H9 (cell line): ENCODE measurements around the gene NEK6. TPM values are rescaled to one million over a fixed set of nuclear protein-coding genes. Genes with fewer than 3 reads are reported as not detected.

ENCODE experiments used
- DNase-seq: peaks from one replicate; pipeline ENCODE4 v3.0.0-alpha.2; 2017
- H2AFZ ChIP-seq: one replicate; pipeline ENCODE4 v1.6.1; 2013; ENCODE audit warnings: mild to moderate bottlenecking, low read length, control low read depth, moderate library complexity
- H2AK5ac ChIP-seq: 2 replicates; pipeline ENCODE4 v1.6.1; 2013; ENCODE audit warnings: low read length, control low read depth, mixed read lengths; ENCODE audit not compliant: insufficient read length
- H2BK120ac ChIP-seq: one replicate; pipeline ENCODE4 v1.6.1; 2013; ENCODE audit warnings: low read depth, mild to moderate bottlenecking, low read length, control low read depth, inconsistent platforms; ENCODE audit not compliant: poor library complexity, severe bottlenecking
- H2BK12ac ChIP-seq: 2 replicates; pipeline ENCODE4 v1.6.1; 2013; ENCODE audit warnings: low read length, control low read depth, mixed read lengths, low read depth; ENCODE audit not compliant: insufficient read length
- H2BK15ac ChIP-seq: 2 replicates; pipeline ENCODE4 v1.6.1; 2013; ENCODE audit warnings: low read depth, low read length, control low read depth
- H2BK20ac ChIP-seq: one replicate; pipeline ENCODE4 v1.6.1; 2013; ENCODE audit warnings: low read depth, mild to moderate bottlenecking, low read length, control low read depth, inconsistent platforms; ENCODE audit not compliant: poor library complexity, severe bottlenecking
- H2BK5ac ChIP-seq: 2 replicates; pipeline ENCODE4 v1.6.1; 2013; ENCODE audit warnings: low read length, control low read depth, mixed read lengths; ENCODE audit not compliant: insufficient read length
- H3K14ac ChIP-seq: 2 replicates; pipeline ENCODE4 v1.6.1; 2013; ENCODE audit warnings: low read length, control low read depth; ENCODE audit not compliant: insufficient read depth
- H3K18ac ChIP-seq: 2 replicates; pipeline ENCODE4 v1.6.1; 2013; ENCODE audit warnings: low read depth, mild to moderate bottlenecking, mixed read lengths, low read length, control low read depth; ENCODE audit not compliant: insufficient read length
- H3K23ac ChIP-seq: 2 replicates; pipeline ENCODE4 v1.6.1; 2013; ENCODE audit warnings: low read length, control low read depth, mixed read lengths, low read depth; ENCODE audit not compliant: insufficient read length
- H3K23me2 ChIP-seq: 2 replicates; pipeline ENCODE4 v1.6.1; 2013; ENCODE audit warnings: low read depth, mild to moderate bottlenecking, mixed read lengths, low read length, control low read depth; ENCODE audit not compliant: insufficient read length, poor library complexity, severe bottlenecking
- H3K27ac ChIP-seq: 2 replicates; pipeline ENCODE4 v1.5.1; 2013; ENCODE audit warnings: low read length, control low read depth, mixed read lengths, low read depth; ENCODE audit not compliant: insufficient read length
- H3K27me3 ChIP-seq: 2 replicates; pipeline ENCODE4 v1.6.1; 2013; ENCODE audit warnings: low read length, control low read depth, inconsistent platforms; ENCODE audit not compliant: insufficient read depth
- H3K4ac ChIP-seq: 2 replicates; pipeline ENCODE4 v1.6.1; 2013; ENCODE audit warnings: low read depth, mild to moderate bottlenecking, control low read depth, inconsistent platforms, low read length, moderate library complexity
- H3K4me1 ChIP-seq: 2 replicates; pipeline ENCODE4 v1.6.1; 2013; ENCODE audit warnings: low read length, control low read depth, inconsistent platforms; ENCODE audit not compliant: insufficient read depth
- H3K4me2 ChIP-seq: 2 replicates; pipeline ENCODE4 v1.6.1; 2013; ENCODE audit warnings: low read length, control low read depth, mixed read lengths; ENCODE audit not compliant: insufficient read length, insufficient read depth
- H3K56ac ChIP-seq: 2 replicates; pipeline ENCODE4 v1.6.1; 2013; ENCODE audit warnings: low read depth, mild to moderate bottlenecking, mixed read lengths, low read length, control low read depth; ENCODE audit not compliant: insufficient read length
- H3K79me1 ChIP-seq: 2 replicates; pipeline ENCODE4 v1.6.1; 2013; ENCODE audit warnings: low read depth, mild to moderate bottlenecking, moderate library complexity, low read length, control low read depth, inconsistent platforms; ENCODE audit not compliant: insufficient read depth, poor library complexity, severe bottlenecking
- H3K79me2 ChIP-seq: 2 replicates; pipeline ENCODE4 v1.6.1; 2013; ENCODE audit warnings: low read length, control low read depth, inconsistent platforms; ENCODE audit not compliant: insufficient read depth
- H3K9ac ChIP-seq: 2 replicates; pipeline ENCODE4 v1.6.1; 2013; ENCODE audit warnings: low read length, control low read depth, mixed read lengths; ENCODE audit not compliant: insufficient read length; ENCODE audit errors: extremely low read depth
- H3K9me3 ChIP-seq: one replicate; pipeline ENCODE4 v1.6.1; 2013; ENCODE audit warnings: low read depth, low read length, inconsistent platforms; ENCODE audit not compliant: control insufficient read depth
- H3T11ph ChIP-seq: one replicate; pipeline ENCODE4 v1.6.1; 2013; ENCODE audit warnings: mild to moderate bottlenecking, low read length, control low read depth, inconsistent platforms
- H4K20me1 ChIP-seq: one replicate; pipeline ENCODE4 v1.6.1; 2013; ENCODE audit not compliant: control insufficient read depth, insufficient read length, insufficient read depth
- H4K5ac ChIP-seq: 2 replicates; pipeline ENCODE4 v1.6.1; 2013; ENCODE audit warnings: low read depth, mild to moderate bottlenecking, mixed read lengths, low read length, control low read depth; ENCODE audit not compliant: insufficient read length
- H4K8ac ChIP-seq: replicated peaks from 2 replicates; pipeline ENCODE4 v1.6.1; 2013; ENCODE audit warnings: low read length, control low read depth, mixed read lengths, low read depth; ENCODE audit not compliant: insufficient read length
- H4K91ac ChIP-seq: 2 replicates; pipeline ENCODE4 v1.6.1; 2013; ENCODE audit warnings: low read depth, mild to moderate bottlenecking, moderate library complexity, mixed read lengths, low read length, control low read depth; ENCODE audit not compliant: insufficient read length
- H3K27ac Mint-ChIP-seq, 3 experiments: 2 replicates in 2 of 3; 3 replicates in 1 of 3; pipeline ENCODE4 v1.8.0; 2020 to 2021; ENCODE audit warnings: mixed read lengths in 3 of 3, mild to moderate bottlenecking in 1 of 3, moderate library complexity in 1 of 3
- H3K27me3 Mint-ChIP-seq: 2 replicates; pipeline ENCODE4 v1.8.0; 2021; ENCODE audit warnings: low read depth, mild to moderate bottlenecking, moderate library complexity, mixed read lengths
- H3K36me3 Mint-ChIP-seq, 3 experiments: 2 replicates in 2 of 3; 3 replicates in 1 of 3; pipeline ENCODE4 v1.8.0; 2020 to 2021; ENCODE audit warnings: low read depth in 3 of 3, mixed read lengths in 3 of 3; ENCODE audit not compliant: insufficient read depth in 1 of 3
- H3K4me1 Mint-ChIP-seq, 2 experiments: 2 replicates each; pipeline ENCODE4 v1.8.0; 2020; ENCODE audit warnings: mixed read lengths in 2 of 2
- H3K4me3 Mint-ChIP-seq, 2 experiments: 2 replicates in 1 of 2; 3 replicates in 1 of 2; pipeline ENCODE4 v1.8.0; 2020 to 2021; ENCODE audit warnings: mild to moderate bottlenecking in 2 of 2, mixed read lengths in 2 of 2, moderate library complexity in 1 of 2
- H3K9me3 Mint-ChIP-seq, 2 experiments: 2 replicates in 1 of 2; 3 replicates in 1 of 2; pipeline ENCODE4 v1.8.0; 2020; ENCODE audit warnings: mild to moderate bottlenecking in 2 of 2, mixed read lengths in 2 of 2, moderate library complexity in 1 of 2
- WGBS: extraction: QIAGEN DNeasy Blood & Tissue Kit; methylation state at CpG from one replicate; pipeline ENCODE4 v1.1.7; 2013; ENCODE audit warnings: missing lambda C conversion rate, low lambda C conversion rate, mixed read lengths; ENCODE audit not compliant: insufficient read length; ENCODE audit errors: extremely low coverage; 5-methylcytosine and 5-hydroxymethylcytosine counted together
- total RNA-seq: library from RNA; stranded (reverse); gene quantifications from 2 replicates; pipeline ENCODE4 v1.2.1, GENCODE V29; 2021
- TF ChIP-seq, protein P1 (sequence below): fragments of 200-600 bp; sonication (generic); conservative IDR thresholded peaks from 3 replicates; pipeline ENCODE4 v1.8.0; 2021; ENCODE audit warnings: antibody characterized with exemption, mild to moderate bottlenecking

Gene NEK6
- total RNA-seq, 1 experiment from 2014 or later: 14.3 TPM

DNA sequence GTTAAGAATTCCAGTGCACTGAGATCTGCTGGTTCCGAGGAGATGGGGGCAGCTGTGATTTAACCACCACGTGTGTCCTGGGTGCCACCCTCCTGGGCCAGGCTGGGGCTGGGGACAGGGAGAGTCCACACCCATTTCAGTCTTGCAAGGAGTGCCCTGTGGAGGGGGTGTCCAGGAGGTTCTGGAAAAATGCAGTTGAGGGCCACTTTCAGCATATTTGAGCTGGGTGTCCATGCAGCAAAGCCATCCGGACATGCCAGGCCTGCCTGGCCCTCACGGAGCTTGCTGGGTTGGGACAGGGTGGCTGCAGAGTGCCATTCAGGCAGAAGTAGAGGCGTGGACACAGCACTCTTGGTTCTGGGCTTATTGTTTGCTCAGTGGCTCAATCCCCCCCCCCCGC is 68.1 kb downstream of the NEK6 start:
- no peaks in the 10 kb centered on the region for H3K23me2 ChIP-seq

More for the DNA sequence above, 68.1 kb downstream of the NEK6 start:
- no peaks in the 10 kb centered on the region for H3K79me2 ChIP-seq
- H3K18ac ChIP-seq: no peak overlapping the region
- no peak overlapping the region for H2BK15ac ChIP-seq
- H3K36me3 Mint-ChIP-seq: peaks cover 0 to 4% (median 0%) of the 10 kb centered on the region in 3 experiments; a peak in 1 of 7 replicates
- H2BK120ac ChIP-seq: no peak overlapping the region
- H3T11ph ChIP-seq: no peak overlapping the region
- no peak overlapping the region for H3K23ac ChIP-seq
- H3K9me3 ChIP-seq: no peaks in the 10 kb centered on the region
- no peaks in the 10 kb centered on the region for H3K4me1 Mint-ChIP-seq
- H3K4me2 ChIP-seq: no peak overlapping the region
- WGBS: no CpG with 5 or more reads among the region's 6 CpGs
- H4K5ac ChIP-seq: no peak overlapping the region
- TF ChIP-seq, protein P1, sequence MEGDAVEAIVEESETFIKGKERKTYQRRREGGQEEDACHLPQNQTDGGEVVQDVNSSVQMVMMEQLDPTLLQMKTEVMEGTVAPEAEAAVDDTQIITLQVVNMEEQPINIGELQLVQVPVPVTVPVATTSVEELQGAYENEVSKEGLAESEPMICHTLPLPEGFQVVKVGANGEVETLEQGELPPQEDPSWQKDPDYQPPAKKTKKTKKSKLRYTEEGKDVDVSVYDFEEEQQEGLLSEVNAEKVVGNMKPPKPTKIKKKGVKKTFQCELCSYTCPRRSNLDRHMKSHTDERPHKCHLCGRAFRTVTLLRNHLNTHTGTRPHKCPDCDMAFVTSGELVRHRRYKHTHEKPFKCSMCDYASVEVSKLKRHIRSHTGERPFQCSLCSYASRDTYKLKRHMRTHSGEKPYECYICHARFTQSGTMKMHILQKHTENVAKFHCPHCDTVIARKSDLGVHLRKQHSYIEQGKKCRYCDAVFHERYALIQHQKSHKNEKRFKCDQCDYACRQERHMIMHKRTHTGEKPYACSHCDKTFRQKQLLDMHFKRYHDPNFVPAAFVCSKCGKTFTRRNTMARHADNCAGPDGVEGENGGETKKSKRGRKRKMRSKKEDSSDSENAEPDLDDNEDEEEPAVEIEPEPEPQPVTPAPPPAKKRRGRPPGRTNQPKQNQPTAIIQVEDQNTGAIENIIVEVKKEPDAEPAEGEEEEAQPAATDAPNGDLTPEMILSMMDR: no peak
- DNase-seq: no peak
- no peaks in the 10 kb centered on the region for H3K4me1 ChIP-seq
- H3K9me3 Mint-ChIP-seq: no peaks in the 10 kb centered on the region
- no peak overlapping the region for H3K27ac ChIP-seq
- H3K27ac Mint-ChIP-seq: no peak overlapping the region; a peak in 1 of 7 replicates
- H2BK12ac ChIP-seq: no peak overlapping the region
- H4K8ac ChIP-seq: no peak overlapping the region
- no peak overlapping the region for H2AK5ac ChIP-seq
- no peak overlapping the region for H3K14ac ChIP-seq
- H3K4ac ChIP-seq: no peak overlapping the region
- H3K79me1 ChIP-seq: no peaks in the 10 kb centered on the region
- no peak overlapping the region for H2BK5ac ChIP-seq
- H3K27me3 ChIP-seq: no peaks in the 10 kb centered on the region
- H3K4me3 Mint-ChIP-seq: no peak overlapping the region
- H2AFZ ChIP-seq: no peak overlapping the region
- H3K56ac ChIP-seq: no peak overlapping the region
- H2BK20ac ChIP-seq: no peak overlapping the region
- no peaks in the 10 kb centered on the region for H3K27me3 Mint-ChIP-seq
- H4K20me1 ChIP-seq: no peaks in the 10 kb centered on the region
- no peak overlapping the region for H3K9ac ChIP-seq
- no peak overlapping the region for H4K91ac ChIP-seq
